Measurements from ENCODE around the gene TFEC.

Gene TFEC

DNA sequence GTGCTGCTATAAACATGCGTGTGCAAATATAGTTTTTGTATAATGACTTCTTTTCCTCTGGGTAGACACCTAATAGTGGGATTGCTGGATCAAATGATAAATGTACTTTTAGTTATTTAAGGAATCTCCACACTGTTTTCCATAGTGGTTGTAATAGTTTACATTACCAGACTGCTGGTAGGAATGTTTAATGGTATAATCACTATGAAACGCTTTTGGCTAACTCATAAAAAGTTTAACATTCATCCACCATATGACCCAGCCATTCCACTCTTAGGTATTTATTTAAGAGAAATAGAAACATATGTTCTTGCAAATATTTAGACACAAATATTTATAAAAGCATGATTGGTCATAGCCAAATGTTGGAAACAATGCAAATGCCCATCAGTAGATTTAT is 32.1 kb upstream of the TFEC start:
- TF ChIP-seq TAF1 (IDR thresholded peaks at IDR 0.05; ENCODE audit: low read depth) (no peak), TCF12 (IDR thresholded peaks at IDR 0.05; ENCODE audit: low read depth) (no peak), TEAD4 (IDR thresholded peaks at IDR 0.05) (no peak), EP300 (IDR thresholded peaks at IDR 0.05; ENCODE audit: borderline replicate concordance) (no peak), CEBPB (IDR thresholded peaks at IDR 0.05) (no peak), RAD21 (IDR thresholded peaks at IDR 0.05; ENCODE audit: low read depth) (no peak), YY1 (IDR thresholded peaks at IDR 0.05; ENCODE audit: low read depth) (no peak), NFIC (IDR thresholded peaks at IDR 0.05) (no peak), FOXM1 (IDR thresholded peaks at IDR 0.05; ENCODE audit: borderline replicate concordance, low read depth) (no peak), CREB1 (IDR thresholded peaks at IDR 0.05; ENCODE audit: low read depth) (no peak), EGR1 (IDR thresholded peaks at IDR 0.05) (no peak), ZBTB7A (IDR thresholded peaks at IDR 0.05; ENCODE audit: low read depth) (no peak)
- TF ChIP-seq, protein P1, sequence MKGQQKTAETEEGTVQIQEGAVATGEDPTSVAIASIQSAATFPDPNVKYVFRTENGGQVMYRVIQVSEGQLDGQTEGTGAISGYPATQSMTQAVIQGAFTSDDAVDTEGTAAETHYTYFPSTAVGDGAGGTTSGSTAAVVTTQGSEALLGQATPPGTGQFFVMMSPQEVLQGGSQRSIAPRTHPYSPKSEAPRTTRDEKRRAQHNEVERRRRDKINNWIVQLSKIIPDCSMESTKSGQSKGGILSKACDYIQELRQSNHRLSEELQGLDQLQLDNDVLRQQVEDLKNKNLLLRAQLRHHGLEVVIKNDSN (IDR thresholded peaks at IDR 0.05), result no peak
- TF ChIP-seq, protein P2, sequence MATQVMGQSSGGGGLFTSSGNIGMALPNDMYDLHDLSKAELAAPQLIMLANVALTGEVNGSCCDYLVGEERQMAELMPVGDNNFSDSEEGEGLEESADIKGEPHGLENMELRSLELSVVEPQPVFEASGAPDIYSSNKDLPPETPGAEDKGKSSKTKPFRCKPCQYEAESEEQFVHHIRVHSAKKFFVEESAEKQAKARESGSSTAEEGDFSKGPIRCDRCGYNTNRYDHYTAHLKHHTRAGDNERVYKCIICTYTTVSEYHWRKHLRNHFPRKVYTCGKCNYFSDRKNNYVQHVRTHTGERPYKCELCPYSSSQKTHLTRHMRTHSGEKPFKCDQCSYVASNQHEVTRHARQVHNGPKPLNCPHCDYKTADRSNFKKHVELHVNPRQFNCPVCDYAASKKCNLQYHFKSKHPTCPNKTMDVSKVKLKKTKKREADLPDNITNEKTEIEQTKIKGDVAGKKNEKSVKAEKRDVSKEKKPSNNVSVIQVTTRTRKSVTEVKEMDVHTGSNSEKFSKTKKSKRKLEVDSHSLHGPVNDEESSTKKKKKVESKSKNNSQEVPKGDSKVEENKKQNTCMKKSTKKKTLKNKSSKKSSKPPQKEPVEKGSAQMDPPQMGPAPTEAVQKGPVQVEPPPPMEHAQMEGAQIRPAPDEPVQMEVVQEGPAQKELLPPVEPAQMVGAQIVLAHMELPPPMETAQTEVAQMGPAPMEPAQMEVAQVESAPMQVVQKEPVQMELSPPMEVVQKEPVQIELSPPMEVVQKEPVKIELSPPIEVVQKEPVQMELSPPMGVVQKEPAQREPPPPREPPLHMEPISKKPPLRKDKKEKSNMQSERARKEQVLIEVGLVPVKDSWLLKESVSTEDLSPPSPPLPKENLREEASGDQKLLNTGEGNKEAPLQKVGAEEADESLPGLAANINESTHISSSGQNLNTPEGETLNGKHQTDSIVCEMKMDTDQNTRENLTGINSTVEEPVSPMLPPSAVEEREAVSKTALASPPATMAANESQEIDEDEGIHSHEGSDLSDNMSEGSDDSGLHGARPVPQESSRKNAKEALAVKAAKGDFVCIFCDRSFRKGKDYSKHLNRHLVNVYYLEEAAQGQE (IDR thresholded peaks at IDR 0.05; ENCODE audit: low read depth), result no peak
- TF ChIP-seq, protein P3, sequence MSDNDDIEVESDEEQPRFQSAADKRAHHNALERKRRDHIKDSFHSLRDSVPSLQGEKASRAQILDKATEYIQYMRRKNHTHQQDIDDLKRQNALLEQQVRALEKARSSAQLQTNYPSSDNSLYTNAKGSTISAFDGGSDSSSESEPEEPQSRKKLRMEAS (IDR thresholded peaks at IDR 0.05), result no peak

DNA sequence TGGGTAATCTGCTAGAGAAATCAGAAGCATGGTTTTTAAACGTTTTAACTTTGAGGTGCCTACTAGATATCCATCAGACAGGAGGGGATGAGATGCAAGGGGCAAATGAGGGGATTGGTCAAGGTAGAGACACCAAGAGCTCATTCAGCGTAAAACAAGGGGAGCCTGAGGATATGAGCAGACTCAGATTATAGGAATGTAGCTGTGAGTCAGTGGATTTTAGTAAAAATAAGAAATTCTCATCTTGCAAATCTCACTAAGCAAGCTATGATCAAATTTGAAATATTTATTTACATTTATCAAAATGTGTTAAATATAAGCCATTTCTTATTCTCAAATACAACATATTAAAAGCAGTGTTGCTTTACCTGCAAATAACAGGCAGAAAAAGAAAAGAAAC is 21.4 kb upstream of the TFEC start:
- no peak for TF ChIP-seq CREB1 (IDR thresholded peaks at IDR 0.05; ENCODE audit: low read depth)
- TF ChIP-seq TEAD4 (IDR thresholded peaks at IDR 0.05), result no peak
- no peak for TF ChIP-seq YY1 (IDR thresholded peaks at IDR 0.05; ENCODE audit: low read depth)
- no peak for TF ChIP-seq RAD21 (IDR thresholded peaks at IDR 0.05; ENCODE audit: low read depth)
- no peak for TF ChIP-seq FOXM1 (IDR thresholded peaks at IDR 0.05; ENCODE audit: borderline replicate concordance, low read depth)
- no peak for TF ChIP-seq ZBTB7A (IDR thresholded peaks at IDR 0.05; ENCODE audit: low read depth)
- TF ChIP-seq, protein P1 (IDR thresholded peaks at IDR 0.05), result no peak
- no peak for TF ChIP-seq EP300 (IDR thresholded peaks at IDR 0.05; ENCODE audit: borderline replicate concordance)
- TF ChIP-seq CEBPB (IDR thresholded peaks at IDR 0.05), result no peak
- TF ChIP-seq, protein P3 (IDR thresholded peaks at IDR 0.05), result no peak
- TF ChIP-seq, protein P2 (IDR thresholded peaks at IDR 0.05; ENCODE audit: low read depth), result no peak

DNA sequence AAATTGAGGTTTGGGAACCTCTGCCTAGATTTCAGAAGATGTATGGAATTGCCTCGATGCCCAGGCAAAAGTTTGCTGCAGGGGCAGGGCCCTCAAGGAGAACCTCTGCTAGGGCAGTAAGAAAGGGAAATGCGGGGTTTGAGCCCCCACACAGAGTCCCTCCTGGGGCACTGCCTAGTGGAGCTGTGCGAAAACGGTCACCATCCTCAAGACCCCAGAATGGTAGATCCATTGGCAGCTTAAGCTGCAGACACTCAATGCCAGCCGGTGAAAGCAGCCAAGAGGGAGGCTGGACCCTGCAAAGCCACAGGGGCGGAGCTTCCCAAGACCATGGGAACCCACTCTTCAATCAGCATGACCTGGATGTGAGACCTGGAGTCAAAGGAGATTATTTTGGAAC is 15.0 kb upstream of the TFEC start:
- TF ChIP-seq NFIC (IDR thresholded peaks at IDR 0.05) (no peak), FOXM1 (IDR thresholded peaks at IDR 0.05; ENCODE audit: borderline replicate concordance, low read depth) (no peak), ZBTB7A (IDR thresholded peaks at IDR 0.05; ENCODE audit: low read depth) (no peak), CREB1 (IDR thresholded peaks at IDR 0.05; ENCODE audit: low read depth) (no peak)

DNA sequence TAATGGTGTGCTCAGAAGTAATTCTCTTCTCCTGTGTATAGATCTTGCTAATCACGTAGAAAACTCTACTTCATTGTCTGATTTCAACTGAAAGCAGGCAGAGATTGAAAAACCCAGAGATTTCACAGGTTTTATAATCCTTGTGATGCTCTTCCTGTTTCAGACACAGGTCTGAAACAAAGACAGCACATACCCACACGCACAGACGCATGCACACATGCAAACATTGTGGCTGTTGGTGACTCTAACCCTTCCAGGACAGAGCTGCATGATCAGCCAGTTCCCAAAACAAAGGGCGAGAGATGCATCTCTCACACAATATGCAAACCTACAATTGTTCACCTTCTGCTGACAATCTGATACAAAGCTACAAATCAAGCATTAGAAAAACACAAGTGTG is 11.1 kb upstream of the TFEC start:
- TF ChIP-seq TCF12 (IDR thresholded peaks at IDR 0.05; ENCODE audit: low read depth) (no peak), ZBTB7A (IDR thresholded peaks at IDR 0.05; ENCODE audit: low read depth) (no peak), EGR1 (IDR thresholded peaks at IDR 0.05) (no peak)

DNA sequence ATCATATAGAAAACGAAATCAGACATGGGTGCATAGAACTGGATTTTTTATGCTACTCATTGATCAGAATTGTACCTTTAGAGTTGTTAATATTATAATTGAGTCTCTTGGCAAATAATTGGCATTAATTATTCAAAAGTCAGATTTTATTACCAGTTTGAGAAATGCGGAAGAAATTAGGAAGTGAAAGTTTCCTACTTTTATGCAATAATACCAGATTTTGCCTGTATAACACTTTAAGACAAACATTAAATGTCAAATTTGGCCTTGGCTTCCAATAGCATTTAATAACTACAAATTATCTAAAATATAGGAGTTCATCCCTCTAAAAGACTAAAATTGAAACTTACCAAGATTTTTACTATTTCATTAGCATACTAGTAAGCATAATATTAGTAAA is 6.8 kb upstream of the TFEC start:
- TF ChIP-seq, protein P1 (IDR thresholded peaks at IDR 0.05), result no peak
- no peak for TF ChIP-seq TAF1 (IDR thresholded peaks at IDR 0.05; ENCODE audit: low read depth)
- TF ChIP-seq NFIC (IDR thresholded peaks at IDR 0.05), result no peak
- no peak for TF ChIP-seq YY1 (IDR thresholded peaks at IDR 0.05; ENCODE audit: low read depth)
- TF ChIP-seq FOXM1 (IDR thresholded peaks at IDR 0.05; ENCODE audit: borderline replicate concordance, low read depth), result no peak
- TF ChIP-seq, protein P2 (IDR thresholded peaks at IDR 0.05; ENCODE audit: low read depth), result no peak
- no peak for TF ChIP-seq TCF12 (IDR thresholded peaks at IDR 0.05; ENCODE audit: low read depth)
- no peak for TF ChIP-seq EGR1 (IDR thresholded peaks at IDR 0.05)
- TF ChIP-seq ZBTB7A (IDR thresholded peaks at IDR 0.05; ENCODE audit: low read depth), result no peak
- no peak for TF ChIP-seq EP300 (IDR thresholded peaks at IDR 0.05; ENCODE audit: borderline replicate concordance)
- TF ChIP-seq TEAD4 (IDR thresholded peaks at IDR 0.05), result no peak
- TF ChIP-seq, protein P3 (IDR thresholded peaks at IDR 0.05), result no peak
- TF ChIP-seq RAD21 (IDR thresholded peaks at IDR 0.05; ENCODE audit: low read depth), result no peak
- TF ChIP-seq CEBPB (IDR thresholded peaks at IDR 0.05), result no peak
- no peak for TF ChIP-seq CREB1 (IDR thresholded peaks at IDR 0.05; ENCODE audit: low read depth)

Measured in Ishikawa (cell line).